Bronchial epithelial cell (primary cell): ENCODE data around the gene TBCA. TPM values are rescaled to one million over a fixed set of nuclear protein-coding genes. Genes with fewer than 3 reads are reported as not detected.

ENCODE experiments used
- DNase-seq: peaks from one replicate; pipeline ENCODE4 v3.0.0-alpha.2; 2010; ENCODE audit warnings: low read depth
- FAIRE-seq: peaks from 2 replicates; lab custom pipeline; 2011; peaks lifted over from hg19 to GRCh38; lab: Jason Lieb, UNC
- H3K27me3 ChIP-seq: 2 replicates; pipeline ENCODE4 v1.5.1; 2011; ENCODE audit warnings: low read length; ENCODE audit not compliant: control insufficient read depth, insufficient read depth
- H3K36me3 ChIP-seq: 2 replicates; pipeline ENCODE4 v1.5.1; 2011; ENCODE audit warnings: low read length; ENCODE audit not compliant: control insufficient read depth, insufficient read depth
- H3K4me3 ChIP-seq: 2 replicates; pipeline ENCODE4 v1.5.1; 2011; ENCODE audit warnings: mild to moderate bottlenecking, low read depth, low read length, control low read depth
- CTCF ChIP-seq: IDR thresholded peaks from 2 replicates; pipeline ENCODE4 v1.5.1; 2011; ENCODE audit warnings: mild to moderate bottlenecking, moderate library complexity, low read length, control low read depth, inconsistent platforms; ENCODE audit not compliant: insufficient read depth, severe bottlenecking
- total RNA-seq: library from RNA; depleted of rRNA; stranded (reverse); fragments of >200 nt; gene quantifications from 2 replicates; pipeline ENCODE4 v1.2.1, GENCODE V29; 2014

Gene TBCA
- total RNA-seq, 1 donor from 2014 or later = 68.2 TPM

GRCh38 chr5:77649776-77650175 lies 126.4 kb downstream of the TBCA start:
- Histone ChIP-seq H3K36me3 (no peaks in the 10 kb centered on the region), H3K4me3 (no peak overlapping the region), H3K27me3 (peaks cover 26% of the 10 kb centered on the region)
- no peak for TF ChIP-seq CTCF
- FAIRE-seq (no peak), DNase-seq (no peak)

GRCh38 chr5:77645995-77646639 lies 130.0 kb downstream of the TBCA start:
- no peak for FAIRE-seq
- Histone ChIP-seq H3K36me3 (no peaks in the 10 kb centered on the region), H3K27me3 (peaks cover 53% of the 10 kb centered on the region)

GRCh38 chr5:77645158-77645994 lies 130.8 kb downstream of the TBCA start:
- Histone ChIP-seq H3K27me3 (peaks cover 58% of the 10 kb centered on the region), H3K36me3 (no peaks in the 10 kb centered on the region), H3K4me3 (no peak overlapping the region)
- no peak for DNase-seq
- TF ChIP-seq CTCF = peak; percentile 14
- FAIRE-seq = no peak

More at GRCh38 chr5:77645995-77646639, 130.0 kb downstream of the TBCA start:
- no peak for DNase-seq
- no peak for TF ChIP-seq CTCF
- H3K4me3 ChIP-seq = no peak overlapping the region

GRCh38 chr5:77644371-77645157 lies 131.6 kb downstream of the TBCA start:
- no peak for FAIRE-seq
- no peak overlapping the region for H3K4me3 ChIP-seq
- H3K36me3 ChIP-seq = no peaks in the 10 kb centered on the region
- DNase-seq = no peak
- peaks cover 64% of the 10 kb centered on the region for H3K27me3 ChIP-seq
- TF ChIP-seq CTCF = no peak

GRCh38 chr5:77643654-77644370 lies 132.3 kb downstream of the TBCA start:
- peaks cover 71% of the 10 kb centered on the region for H3K27me3 ChIP-seq
- no peak for FAIRE-seq

More at GRCh38 chr5:77643654-77644370, 132.3 kb downstream of the TBCA start:
- no peaks in the 10 kb centered on the region for H3K36me3 ChIP-seq
- no peak for TF ChIP-seq CTCF
- H3K4me3 ChIP-seq = no peak overlapping the region
- no peak for DNase-seq
